NCI-H345 treated with DMSO at 0.1 percent for 48 hours (cell line): ENCODE measurements around the gene TEFM.
"Not testable (repeated sequence)": the region's sequence is repeated elsewhere in the genome, so short reads cannot be mapped to it uniquely, and the experiment has no call there.

Experiments used
- DNase-seq: peaks from one replicate; lab custom pipeline; 2025; ENCODE audit not compliant: unreplicated experiment; lab: John Stamatoyannopoulos, UW

Gene TEFM

GRCh38 chr17:30921544-30922196 lies 15.6 kb upstream of the TEFM start, which contains the start of gene ADAP2:
Gene ADAP2 (plus strand): TSS chr17:30921945. CDS start chr17:30922015, 70 bp downstream.
- DNase-seq, result no peak

GRCh38 chr17:30920683-30921543 lies 14.9 kb upstream of the TEFM start:
- DNase-seq, result no peak

GRCh38 chr17:30920282-30920681 lies 14.2 kb upstream of the TEFM start:
- no peak for DNase-seq

GRCh38 chr17:30917050-30917449 lies 11.0 kb upstream of the TEFM start:
- no peak for DNase-seq

GRCh38 chr17:30915833-30916611 lies 10.0 kb upstream of the TEFM start:
- no peak for DNase-seq

GRCh38 chr17:30913955-30914354 lies 7.9 kb upstream of the TEFM start:
- DNase-seq, result no peak

- DNase-seq, result not testable (repeated sequence)
These were observed 4.1 kb upstream of the TEFM start for GRCh38 chr17:30910151-30910550.

- DNase-seq, result no peak
These were observed 2.8 kb upstream of the TEFM start for GRCh38 chr17:30908717-30909420.

- no peak for DNase-seq
These were observed 317 bp downstream of the TEFM start for GRCh38 chr17:30905742-30906100.

GRCh38 chr17:30897311-30897710 lies 8.7 kb downstream of the TEFM start:
- DNase-seq, result no peak

GRCh38 chr17:30894236-30894635 lies 11.8 kb downstream of the TEFM start:
- no peak for DNase-seq

GRCh38 chr17:30886187-30886586 lies 19.9 kb downstream of the TEFM start:
- no peak for DNase-seq

- DNase-seq, result no peak
These were observed 37.0 kb downstream of the TEFM start for GRCh38 chr17:30869005-30869404.

GRCh38 chr17:30864636-30865035 lies 41.4 kb downstream of the TEFM start:
- no peak for DNase-seq

GRCh38 chr17:30858556-30859250 lies 47.3 kb downstream of the TEFM start:
- DNase-seq, result no peak

GRCh38 chr17:30854146-30854545 lies 51.9 kb downstream of the TEFM start:
- DNase-seq, result no peak
